ENCODE data around the gene XKR7. TPM values are rescaled to one million over a fixed set of nuclear protein-coding genes. Genes with fewer than 3 reads are reported as not detected.
"Not testable (repeated sequence)": the region's sequence is repeated elsewhere in the genome, so short reads cannot be mapped to it uniquely, and the experiment has no call there.

Gene XKR7
- total and polyA plus RNA-seq, 2 donors (not counting 3 experiments of a cell fraction or from before 2014, with no cell fraction given) = 0.04 TPM; not detected in 1

GRCh38 chr20:32033316-32033715 lies 65.4 kb downstream of the XKR7 start:
- H3K79me2 ChIP-seq (ENCODE audit: control insufficient read depth, insufficient read depth, low read length) = no peaks in the 10 kb centered on the region
- no peak overlapping the region for H3K27ac ChIP-seq (ENCODE audit: insufficient read depth, low read depth, low read length)
- H2AFZ ChIP-seq (ENCODE audit: low read depth, low read length) = no peak overlapping the region
- DNase-seq (ENCODE audit: low read depth, low spot score) (no peak), FAIRE-seq (no peak)
- H3K4me1 ChIP-seq (ENCODE audit: control insufficient read depth, extremely low read depth, insufficient read depth, low read length) = no peaks in the 10 kb centered on the region
- H4K20me1 ChIP-seq (replicated peaks; ENCODE audit: control insufficient read depth, extremely low read depth, insufficient read depth, low read length) = no peaks in the 10 kb centered on the region
- H3K27me3 ChIP-seq (ENCODE audit: control insufficient read depth in 2 of 2, insufficient read depth in 2 of 2, low read length in 2 of 2) = peaks cover 6 to 16% of the 10 kb centered on the region in 2 experiments
- no peaks in the 10 kb centered on the region for H3K36me3 ChIP-seq (ENCODE audit: control insufficient read depth in 2 of 2, extremely low read depth in 1 of 2, insufficient read depth in 2 of 2, low read length in 2 of 2)
- TF ChIP-seq, protein P1, sequence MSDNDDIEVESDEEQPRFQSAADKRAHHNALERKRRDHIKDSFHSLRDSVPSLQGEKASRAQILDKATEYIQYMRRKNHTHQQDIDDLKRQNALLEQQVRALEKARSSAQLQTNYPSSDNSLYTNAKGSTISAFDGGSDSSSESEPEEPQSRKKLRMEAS (IDR thresholded peaks at IDR 0.05; ENCODE audit: insufficient read depth, insufficient read length) = no peak
- TF ChIP-seq MYC (IDR thresholded peaks at IDR 0.05; ENCODE audit: low read depth, low read length) (no peak), POLR2A (IDR thresholded peaks at IDR 0.05; ENCODE audit: low read depth, low read length) (no peak), GATA2 (IDR thresholded peaks at IDR 0.05; ENCODE audit: insufficient read depth, insufficient read length, low read depth, low read length) (no peak), CTCF (IDR thresholded peaks at IDR 0.05; ENCODE audit: extremely low read depth in 1 of 2, insufficient read depth in 1 of 2, low read depth in 1 of 2, low read length in 2 of 2) (no peak), JUN (IDR thresholded peaks at IDR 0.05; ENCODE audit: borderline replicate concordance, insufficient read depth, insufficient read length, low read depth) (no peak)
- H3K9ac ChIP-seq (replicated peaks; ENCODE audit: extremely low read depth, insufficient read depth, low read length) = no peak overlapping the region
- dilution Hi-C loops (cut with MboI; ENCODE audit: extremely low pct_ligation_motif_present, low sequenced_read_pairs) (no loop called here), intact Hi-C loops (cut with micrococcal nuclease) (no loop called here)
- no peak overlapping the region for H3K4me2 ChIP-seq (ENCODE audit: insufficient read depth, low read length)
- no TSS peak for BruUV-seq (replicated peaks)
- ChIA-PET POLR2A (no interaction called here), CTCF (interaction anchor here (1.8 to 10.3 kb wide), 6 partner anchors 9 to 210 kb away, joined by 4 to 243 read pairs (median 28); no protein-coding TSS in a partner anchor)
- H3K9me1 ChIP-seq (replicated peaks; ENCODE audit: control insufficient read depth, extremely low read depth, insufficient read depth, low read length) = no peaks in the 10 kb centered on the region
- H3K9me3 ChIP-seq (replicated peaks; ENCODE audit: control insufficient read depth, insufficient read depth, low read length) = no peaks in the 10 kb centered on the region
- no peak overlapping the region for H3K4me3 ChIP-seq (replicated peaks in 1 of 3; ENCODE audit: insufficient read depth in 1 of 3, low read depth in 1 of 3, low read length in 3 of 3)

DNA sequence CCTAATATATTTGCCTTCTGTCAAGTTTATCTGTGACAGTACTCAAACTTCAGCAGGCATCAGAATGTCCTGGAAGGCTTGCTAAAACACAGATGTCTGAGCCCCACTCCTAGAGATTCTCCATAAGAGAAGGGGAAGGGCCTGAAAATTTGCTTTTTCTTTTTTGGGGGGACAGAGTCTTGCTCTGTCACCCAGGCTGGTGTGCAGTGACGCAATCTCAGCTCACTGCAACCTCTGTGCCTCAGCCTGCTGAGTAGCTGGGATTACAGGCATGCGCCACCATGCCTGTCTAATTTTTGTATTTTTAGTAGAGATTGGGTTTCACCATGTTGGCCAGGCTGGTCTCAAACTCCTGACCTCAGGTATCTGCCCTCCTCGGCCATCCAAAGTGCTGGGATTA lies 65.8 kb downstream of the XKR7 start:
- H3K27ac ChIP-seq (ENCODE audit: insufficient read depth, low read depth, low read length); H3K4me3 ChIP-seq (replicated peaks in 1 of 3; ENCODE audit: insufficient read depth in 1 of 3, low read depth in 1 of 3, low read length in 3 of 3); H3K9me3 ChIP-seq (replicated peaks; ENCODE audit: control insufficient read depth, insufficient read depth, low read length); POLR2A ChIA-PET; H3K9ac ChIP-seq (replicated peaks; ENCODE audit: extremely low read depth, insufficient read depth, low read length); H3K79me2 ChIP-seq (ENCODE audit: control insufficient read depth, insufficient read depth, low read length); DNase-seq (ENCODE audit: low read depth, low spot score); BruUV-seq (replicated peaks); intact Hi-C loops (cut with micrococcal nuclease); H3K36me3 ChIP-seq (ENCODE audit: control insufficient read depth in 2 of 2, extremely low read depth in 1 of 2, insufficient read depth in 2 of 2, low read length in 2 of 2); H3K9me1 ChIP-seq (replicated peaks; ENCODE audit: control insufficient read depth, extremely low read depth, insufficient read depth, low read length); H2AFZ ChIP-seq (ENCODE audit: low read depth, low read length); H4K20me1 ChIP-seq (replicated peaks; ENCODE audit: control insufficient read depth, extremely low read depth, insufficient read depth, low read length); H3K4me2 ChIP-seq (ENCODE audit: insufficient read depth, low read length); H3K4me1 ChIP-seq (ENCODE audit: control insufficient read depth, extremely low read depth, insufficient read depth, low read length); FAIRE-seq; dilution Hi-C loops (cut with MboI; ENCODE audit: extremely low pct_ligation_motif_present, low sequenced_read_pairs): not testable (repeated sequence)
- CTCF ChIA-PET = interaction anchor here (0.8 to 10.3 kb wide), 8 partner anchors 9 to 211 kb away, joined by 3 to 243 read pairs (median 14); partner anchors contain the start of gene PDRG1
- H3K27me3 ChIP-seq (ENCODE audit: control insufficient read depth in 2 of 2, insufficient read depth in 2 of 2, low read length in 2 of 2) = peaks cover 6 to 16% of the 10 kb centered on the region in 2 experiments
